Panc1 (cell line): ENCODE measurements around the gene GSK3B. TPM values are rescaled to one million over a fixed set of nuclear protein-coding genes. Genes with fewer than 3 reads are reported as not detected.
"Not testable (repeated sequence)": the region's sequence is repeated elsewhere in the genome, so short reads cannot be mapped to it uniquely, and the experiment has no call there.

Source experiments
- ATAC-seq: fragments of 200-7000 bp; cut with Tn5 transposase; 2 replicates; pipeline ENCODE4 v1.9.1; 2020; ENCODE audit warnings: mild to moderate bottlenecking, moderate library complexity
- BruUV-seq: library from RNA; stranded (reverse); fragments of 400-500 nt; replicated peaks from 2 replicates; lab custom pipeline; 2021; lab: Mats Ljungman, UMichigan
- CTCF ChIA-PET: fragments of 300-600 bp; sonication (Branson Sonifier 250); formaldehyde crosslinking; loops from one replicate; lab custom pipeline; 2022; ENCODE audit warnings: antibody characterized with exemption; lab: Charles Lee
- POLR2A ChIA-PET: fragments of 300-600 bp; sonication (Branson Sonifier 250); formaldehyde crosslinking; loops from one replicate; lab custom pipeline; 2022; ENCODE audit warnings: antibody characterized with exemption; lab: Charles Lee
- DNase-seq: peaks from one replicate; pipeline ENCODE4 v3.0.0-alpha.2; 2010; ENCODE audit warnings: low read depth, low spot score
- H3K27ac ChIP-seq: 2 replicates; pipeline ENCODE4 v1.5.1; 2011; ENCODE audit warnings: mild to moderate bottlenecking, low read length, inconsistent platforms
- H3K27me3 ChIP-seq: fragments of 200-500 bp; sonication (Bioruptor generic); 2 replicates; pipeline ENCODE4 v1.6.0; 2014; ENCODE audit warnings: low read length, inconsistent platforms; ENCODE audit not compliant: control insufficient read depth, insufficient read depth
- H3K36me3 ChIP-seq: fragments of 200-500 bp; sonication (Bioruptor generic); 2 replicates; pipeline ENCODE4 v1.5.1; 2014; ENCODE audit warnings: inconsistent platforms, mild to moderate bottlenecking, low read length, moderate library complexity; ENCODE audit not compliant: control insufficient read depth, insufficient read depth
- H3K4me1 ChIP-seq: 2 replicates; pipeline ENCODE4 v1.5.1; 2011; ENCODE audit warnings: inconsistent platforms, mild to moderate bottlenecking, low read length, moderate library complexity; ENCODE audit not compliant: control insufficient read depth, insufficient read depth
- H3K4me3 ChIP-seq, 2 experiments: 2 replicates each; pipeline ENCODE4 v1.5.1; 2011 to 2012; ENCODE audit warnings: low read depth in 2 of 2, low read length in 2 of 2, mild to moderate bottlenecking in 2 of 2, inconsistent platforms in 1 of 2, moderate library complexity in 1 of 2
- H3K9me3 ChIP-seq: fragments of 200-500 bp; sonication (Bioruptor generic); 2 replicates; pipeline ENCODE4 v1.5.1; 2014; ENCODE audit warnings: low read depth, mild to moderate bottlenecking, inconsistent platforms, low read length, moderate library complexity; ENCODE audit not compliant: control insufficient read depth, insufficient read depth
- POLR2AphosphoS5 ChIP-seq: IDR thresholded peaks from 2 replicates; pipeline ENCODE4 v1.6.1; 2012; ENCODE audit warnings: mild to moderate bottlenecking, low read depth, low read length, moderate library complexity
- SIN3A ChIP-seq: IDR thresholded peaks from 2 replicates; pipeline ENCODE4 v1.6.1; 2012; ENCODE audit warnings: low read depth, mild to moderate bottlenecking, low read length, moderate library complexity, borderline replicate concordance; ENCODE audit not compliant: insufficient read depth
- TCF7L2 ChIP-seq: IDR thresholded peaks from 2 replicates; pipeline ENCODE4 v1.6.1; 2011; ENCODE audit warnings: mild to moderate bottlenecking, low read depth, low read length, inconsistent platforms
- in situ Hi-C: cut with HindIII; loops from 2 replicates; pipeline ENCODE4 v1.10.0; 2016; ENCODE audit warnings: low sequenced_read_pairs, low pct_unique_long_range_greater_than_20kb
- intact Hi-C: fragments of 100-400 bp; cut with micrococcal nuclease; formaldehyde crosslinking; loops from one replicate; pipeline ENCODE4 v1.10.0; 2022; ENCODE audit not compliant: unreplicated experiment
- total RNA-seq: library from RNA; stranded (reverse); gene quantifications from one replicate; pipeline ENCODE4 v1.2.1, GENCODE V29; 2021; ENCODE audit not compliant: unreplicated experiment
- TF ChIP-seq, protein P1 (sequence below), 2 experiments: IDR thresholded peaks; 2 replicates each; pipeline ENCODE4 v1.6.1; 2011 to 2012; ENCODE audit warnings: low read depth in 2 of 2, control low read depth in 1 of 2, low read length in 1 of 2, mild to moderate bottlenecking in 1 of 2, moderate library complexity in 1 of 2; ENCODE audit not compliant: insufficient read depth in 1 of 2
- TF ChIP-seq, protein P2 (sequence below): fragments of 450-650 bp; IDR thresholded peaks from 2 replicates; pipeline ENCODE4 v1.5.1; 2017; ENCODE audit warnings: mild to moderate bottlenecking

Gene GSK3B
- total RNA-seq, 1 experiment from 2014 or later = 35.3 TPM

DNA sequence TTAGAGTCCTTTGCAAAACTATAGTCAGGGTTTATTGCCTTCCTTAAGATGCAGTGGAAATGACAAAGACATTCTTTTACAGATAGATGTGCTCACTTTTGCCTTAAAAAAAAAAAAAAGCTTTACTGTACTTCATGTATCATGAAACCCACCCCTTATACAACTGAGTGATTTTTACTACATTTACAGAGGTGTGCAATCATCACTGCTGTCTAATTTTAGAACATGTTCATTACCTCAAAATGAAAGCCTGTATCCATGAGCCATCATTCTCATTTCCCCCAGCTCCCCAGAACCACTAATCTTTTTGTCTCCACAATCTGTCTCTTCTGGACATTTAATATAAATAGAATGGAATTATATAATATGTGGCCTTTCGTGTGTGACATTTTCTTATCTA is 200.5 kb downstream of the GSK3B start:
- H3K4me1 ChIP-seq = no peaks in the 10 kb centered on the region
- ChIA-PET POLR2A (interaction anchor here (1.0 kb wide), 1 partner anchor 202 kb away, joined by 3 read pairs; no protein-coding TSS in a partner anchor), CTCF (no interaction called here)
- intact Hi-C loops = loop anchor here (10.0 kb wide), 1 partner anchor 201 kb away; the partner anchor contains the start of gene GSK3B
- in situ Hi-C loops = no loop called here
- H3K27me3 ChIP-seq = no peaks in the 10 kb centered on the region
- ATAC-seq = no peak
- no peaks in the 10 kb centered on the region for H3K36me3 ChIP-seq
- no peak overlapping the region for H3K27ac ChIP-seq
- BruUV-seq = TSS peak; percentile 13
- no peak for DNase-seq
- H3K4me3 ChIP-seq = no peak overlapping the region
- TF ChIP-seq SIN3A = no peak
- TF ChIP-seq, protein P1, sequence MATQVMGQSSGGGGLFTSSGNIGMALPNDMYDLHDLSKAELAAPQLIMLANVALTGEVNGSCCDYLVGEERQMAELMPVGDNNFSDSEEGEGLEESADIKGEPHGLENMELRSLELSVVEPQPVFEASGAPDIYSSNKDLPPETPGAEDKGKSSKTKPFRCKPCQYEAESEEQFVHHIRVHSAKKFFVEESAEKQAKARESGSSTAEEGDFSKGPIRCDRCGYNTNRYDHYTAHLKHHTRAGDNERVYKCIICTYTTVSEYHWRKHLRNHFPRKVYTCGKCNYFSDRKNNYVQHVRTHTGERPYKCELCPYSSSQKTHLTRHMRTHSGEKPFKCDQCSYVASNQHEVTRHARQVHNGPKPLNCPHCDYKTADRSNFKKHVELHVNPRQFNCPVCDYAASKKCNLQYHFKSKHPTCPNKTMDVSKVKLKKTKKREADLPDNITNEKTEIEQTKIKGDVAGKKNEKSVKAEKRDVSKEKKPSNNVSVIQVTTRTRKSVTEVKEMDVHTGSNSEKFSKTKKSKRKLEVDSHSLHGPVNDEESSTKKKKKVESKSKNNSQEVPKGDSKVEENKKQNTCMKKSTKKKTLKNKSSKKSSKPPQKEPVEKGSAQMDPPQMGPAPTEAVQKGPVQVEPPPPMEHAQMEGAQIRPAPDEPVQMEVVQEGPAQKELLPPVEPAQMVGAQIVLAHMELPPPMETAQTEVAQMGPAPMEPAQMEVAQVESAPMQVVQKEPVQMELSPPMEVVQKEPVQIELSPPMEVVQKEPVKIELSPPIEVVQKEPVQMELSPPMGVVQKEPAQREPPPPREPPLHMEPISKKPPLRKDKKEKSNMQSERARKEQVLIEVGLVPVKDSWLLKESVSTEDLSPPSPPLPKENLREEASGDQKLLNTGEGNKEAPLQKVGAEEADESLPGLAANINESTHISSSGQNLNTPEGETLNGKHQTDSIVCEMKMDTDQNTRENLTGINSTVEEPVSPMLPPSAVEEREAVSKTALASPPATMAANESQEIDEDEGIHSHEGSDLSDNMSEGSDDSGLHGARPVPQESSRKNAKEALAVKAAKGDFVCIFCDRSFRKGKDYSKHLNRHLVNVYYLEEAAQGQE (IDR thresholded peaks at IDR 0.05; ENCODE audit: insufficient read depth in 1 of 2, low read depth in 2 of 2, low read length in 1 of 2) = no peak
- no peak for TF ChIP-seq TCF7L2
- TF ChIP-seq, protein P2, sequence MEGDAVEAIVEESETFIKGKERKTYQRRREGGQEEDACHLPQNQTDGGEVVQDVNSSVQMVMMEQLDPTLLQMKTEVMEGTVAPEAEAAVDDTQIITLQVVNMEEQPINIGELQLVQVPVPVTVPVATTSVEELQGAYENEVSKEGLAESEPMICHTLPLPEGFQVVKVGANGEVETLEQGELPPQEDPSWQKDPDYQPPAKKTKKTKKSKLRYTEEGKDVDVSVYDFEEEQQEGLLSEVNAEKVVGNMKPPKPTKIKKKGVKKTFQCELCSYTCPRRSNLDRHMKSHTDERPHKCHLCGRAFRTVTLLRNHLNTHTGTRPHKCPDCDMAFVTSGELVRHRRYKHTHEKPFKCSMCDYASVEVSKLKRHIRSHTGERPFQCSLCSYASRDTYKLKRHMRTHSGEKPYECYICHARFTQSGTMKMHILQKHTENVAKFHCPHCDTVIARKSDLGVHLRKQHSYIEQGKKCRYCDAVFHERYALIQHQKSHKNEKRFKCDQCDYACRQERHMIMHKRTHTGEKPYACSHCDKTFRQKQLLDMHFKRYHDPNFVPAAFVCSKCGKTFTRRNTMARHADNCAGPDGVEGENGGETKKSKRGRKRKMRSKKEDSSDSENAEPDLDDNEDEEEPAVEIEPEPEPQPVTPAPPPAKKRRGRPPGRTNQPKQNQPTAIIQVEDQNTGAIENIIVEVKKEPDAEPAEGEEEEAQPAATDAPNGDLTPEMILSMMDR = no peak
- no peak for TF ChIP-seq POLR2AphosphoS5
- H3K9me3 ChIP-seq = 0 out of 2 replicates have a peak, but pooled peaks cover 2% of the 10 kb centered on the region

- no peaks in the 10 kb centered on the region for H3K27me3 ChIP-seq
- no peak overlapping the region for H3K27ac ChIP-seq
- ATAC-seq (0 out of 2 replicates have a peak, but pooled peaks have one; percentile 53), DNase-seq (no peak)
- no peak overlapping the region for H3K4me3 ChIP-seq
- CTCF ChIA-PET = interaction anchor here (0.6 kb wide), 1 partner anchor 254 kb away, joined by 5 read pairs; no protein-coding TSS in a partner anchor
- no peaks in the 10 kb centered on the region for H3K36me3 ChIP-seq
- in situ Hi-C loops (no loop called here), intact Hi-C loops (loop anchor here (10.0 kb wide), 1 partner anchor 203 kb away; the partner anchor contains the start of gene GSK3B)
- TF ChIP-seq, protein P1 (IDR thresholded peaks at IDR 0.05; ENCODE audit: insufficient read depth in 1 of 2, low read depth in 2 of 2, low read length in 1 of 2) = no peak
- TF ChIP-seq, protein P2 = peak; percentile 69
- TF ChIP-seq SIN3A (no peak), TCF7L2 (no peak), POLR2AphosphoS5 (no peak)
- POLR2A ChIA-PET = no interaction called here
- no TSS peak for BruUV-seq
- H3K4me1 ChIP-seq = no peaks in the 10 kb centered on the region
- H3K9me3 ChIP-seq = 0 out of 2 replicates have a peak, but pooled peaks cover 2% of the 10 kb centered on the region
Observed at GRCh38 chr3:119891944-119892721, 202.1 kb downstream of the GSK3B start.

GRCh38 chr3:119888681-119889080 is 205.6 kb downstream of the GSK3B start:
- DNase-seq, H3K9me3 ChIP-seq, H3K27me3 ChIP-seq, H3K27ac ChIP-seq, H3K4me3 ChIP-seq, CTCF ChIA-PET, ATAC-seq, POLR2A ChIA-PET, H3K36me3 ChIP-seq, in situ Hi-C loops, H3K4me1 ChIP-seq, BruUV-seq, intact Hi-C loops: not testable (repeated sequence)
